ENCODE measurements around the gene B3GNT2. TPM values are rescaled to one million over a fixed set of nuclear protein-coding genes. Genes with fewer than 3 reads are reported as not detected.

B3GNT2 gene
- total RNA-seq, 1 donor from 2014 or later, result 38.0 TPM

DNA sequence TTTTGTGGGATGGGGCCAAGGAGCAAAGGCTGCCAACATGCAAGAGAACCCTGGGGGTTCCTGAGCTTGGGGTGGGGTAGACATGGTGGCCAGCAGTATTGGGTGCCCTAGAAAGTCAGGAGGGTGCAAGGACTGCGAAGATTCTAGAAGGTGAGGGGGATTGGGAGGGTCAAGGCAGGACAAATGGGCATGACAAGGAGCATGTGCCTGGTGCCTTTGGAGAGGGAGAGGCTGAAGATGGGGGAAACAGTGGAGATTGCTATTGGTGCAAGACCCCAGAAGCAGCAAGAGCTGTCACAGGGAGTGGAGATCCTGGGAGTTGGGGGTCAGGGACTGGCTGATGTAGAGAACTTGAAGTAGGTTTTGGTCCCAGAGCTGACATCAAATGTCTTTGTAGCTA lies 7.5 kb downstream of the B3GNT2 start:
- H3K4me3 ChIP-seq, result no peak overlapping the region
- intact Hi-C loops (cut with DNase I), result no loop called here
- H3K4me1 ChIP-seq, result peaks cover 80% of the 10 kb centered on the region
- no peaks in the 10 kb centered on the region for H3K27me3 ChIP-seq (ENCODE audit: low read depth)
- H3K9me3 ChIP-seq, result no peaks in the 10 kb centered on the region
- TF ChIP-seq, protein P1, sequence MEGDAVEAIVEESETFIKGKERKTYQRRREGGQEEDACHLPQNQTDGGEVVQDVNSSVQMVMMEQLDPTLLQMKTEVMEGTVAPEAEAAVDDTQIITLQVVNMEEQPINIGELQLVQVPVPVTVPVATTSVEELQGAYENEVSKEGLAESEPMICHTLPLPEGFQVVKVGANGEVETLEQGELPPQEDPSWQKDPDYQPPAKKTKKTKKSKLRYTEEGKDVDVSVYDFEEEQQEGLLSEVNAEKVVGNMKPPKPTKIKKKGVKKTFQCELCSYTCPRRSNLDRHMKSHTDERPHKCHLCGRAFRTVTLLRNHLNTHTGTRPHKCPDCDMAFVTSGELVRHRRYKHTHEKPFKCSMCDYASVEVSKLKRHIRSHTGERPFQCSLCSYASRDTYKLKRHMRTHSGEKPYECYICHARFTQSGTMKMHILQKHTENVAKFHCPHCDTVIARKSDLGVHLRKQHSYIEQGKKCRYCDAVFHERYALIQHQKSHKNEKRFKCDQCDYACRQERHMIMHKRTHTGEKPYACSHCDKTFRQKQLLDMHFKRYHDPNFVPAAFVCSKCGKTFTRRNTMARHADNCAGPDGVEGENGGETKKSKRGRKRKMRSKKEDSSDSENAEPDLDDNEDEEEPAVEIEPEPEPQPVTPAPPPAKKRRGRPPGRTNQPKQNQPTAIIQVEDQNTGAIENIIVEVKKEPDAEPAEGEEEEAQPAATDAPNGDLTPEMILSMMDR (IDR thresholded peaks at IDR 0.05), result no peak
- ATAC-seq (no peak), DNase-seq (no peak)
- no peaks in the 10 kb centered on the region for H3K36me3 ChIP-seq
- H3K27ac ChIP-seq, result no peak overlapping the region

DNA sequence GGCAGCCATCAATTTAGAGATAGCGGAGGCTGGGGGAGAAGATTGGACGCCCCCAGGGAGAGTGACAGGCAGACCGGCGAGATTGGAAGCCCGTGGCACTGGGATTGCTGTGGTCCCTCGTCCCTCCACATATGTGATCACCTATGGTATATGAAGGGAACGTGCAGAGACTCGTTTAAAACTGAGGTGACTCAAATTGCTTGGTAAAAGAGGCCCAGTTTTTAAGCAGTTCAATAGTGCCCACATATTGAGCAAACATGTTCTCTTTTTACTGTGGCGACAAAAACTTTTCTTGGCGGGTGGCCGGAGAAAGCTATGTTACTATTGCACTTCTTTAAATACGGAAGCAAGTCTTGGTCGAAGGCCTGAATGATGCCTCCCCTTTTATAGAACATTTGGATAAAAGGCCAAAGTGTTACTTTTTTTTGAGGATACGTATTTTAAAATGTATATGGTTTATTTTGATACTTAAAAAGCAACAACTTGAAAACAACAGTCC lies 9.1 kb downstream of the B3GNT2 start:
- DNase-seq (no peak), ATAC-seq (no peak)
- H3K27me3 ChIP-seq (ENCODE audit: low read depth), result no peaks in the 10 kb centered on the region
- intact Hi-C loops (cut with DNase I), result no loop called here
- TF ChIP-seq, protein P1 (IDR thresholded peaks at IDR 0.05), result no peak
- no peaks in the 10 kb centered on the region for H3K9me3 ChIP-seq
- H3K4me1 ChIP-seq, result peaks cover 80% of the 10 kb centered on the region
- H3K4me3 ChIP-seq, result no peak overlapping the region
- no peak overlapping the region for H3K27ac ChIP-seq
- no peaks in the 10 kb centered on the region for H3K36me3 ChIP-seq

DNA sequence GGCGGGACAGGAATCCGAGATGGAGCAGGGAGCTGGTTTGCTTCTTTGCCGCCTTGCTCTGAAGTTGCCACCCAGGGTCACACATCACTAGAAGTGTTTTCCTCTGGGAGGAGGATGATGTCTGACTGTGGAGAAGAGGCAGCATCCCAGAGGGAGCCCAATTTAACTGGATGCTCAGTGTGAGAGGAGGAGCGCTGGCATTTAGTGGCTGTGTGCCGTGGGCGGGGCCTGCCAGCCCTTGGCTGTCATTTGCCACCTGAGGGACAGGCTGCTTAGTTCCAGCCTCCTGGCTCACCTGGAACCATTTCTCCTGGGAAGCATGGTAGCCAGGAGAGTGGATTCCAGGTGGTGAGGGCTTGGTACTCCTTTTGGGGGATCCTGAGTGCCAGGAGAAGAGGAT lies 9.6 kb downstream of the B3GNT2 start:
- Histone ChIP-seq H3K9me3 (no peaks in the 10 kb centered on the region), H3K36me3 (no peaks in the 10 kb centered on the region), H3K4me3 (no peak overlapping the region), H3K27me3 (ENCODE audit: low read depth) (no peaks in the 10 kb centered on the region), H3K4me1 (peaks cover 74% of the 10 kb centered on the region), H3K27ac (no peak overlapping the region)
- TF ChIP-seq, protein P1 (IDR thresholded peaks at IDR 0.05), result no peak
- intact Hi-C loops (cut with DNase I), result no loop called here
- ATAC-seq (no peak), DNase-seq (no peak)

DNA sequence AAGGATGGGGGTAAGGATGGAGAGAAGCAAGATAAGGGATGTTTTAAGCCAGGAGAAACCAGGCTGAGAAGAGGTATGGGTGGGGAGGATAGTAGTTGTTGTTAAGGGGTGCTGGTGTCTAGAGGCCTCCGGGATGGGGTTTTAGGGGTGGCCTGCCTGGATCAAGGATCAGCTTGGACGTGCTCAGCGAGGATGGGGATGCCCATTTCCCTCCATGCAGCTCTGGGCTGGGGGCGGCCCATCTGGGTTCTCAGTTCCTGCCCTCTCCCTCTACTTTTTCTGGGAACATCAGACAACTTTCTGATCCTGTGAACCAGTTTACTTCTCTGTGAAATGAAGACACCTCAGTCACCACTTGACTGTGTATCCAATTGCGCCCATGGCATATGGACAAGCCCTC lies 10.1 kb downstream of the B3GNT2 start:
- no peak overlapping the region for H3K27ac ChIP-seq
- no peaks in the 10 kb centered on the region for H3K9me3 ChIP-seq
- H3K4me3 ChIP-seq, result no peak overlapping the region
- no peaks in the 10 kb centered on the region for H3K36me3 ChIP-seq
- H3K27me3 ChIP-seq (ENCODE audit: low read depth), result no peaks in the 10 kb centered on the region
- intact Hi-C loops (cut with DNase I), result no loop called here
- ATAC-seq (no peak), DNase-seq (no peak)
- peaks cover 70% of the 10 kb centered on the region for H3K4me1 ChIP-seq
- TF ChIP-seq, protein P1 (IDR thresholded peaks at IDR 0.05), result no peak

DNA sequence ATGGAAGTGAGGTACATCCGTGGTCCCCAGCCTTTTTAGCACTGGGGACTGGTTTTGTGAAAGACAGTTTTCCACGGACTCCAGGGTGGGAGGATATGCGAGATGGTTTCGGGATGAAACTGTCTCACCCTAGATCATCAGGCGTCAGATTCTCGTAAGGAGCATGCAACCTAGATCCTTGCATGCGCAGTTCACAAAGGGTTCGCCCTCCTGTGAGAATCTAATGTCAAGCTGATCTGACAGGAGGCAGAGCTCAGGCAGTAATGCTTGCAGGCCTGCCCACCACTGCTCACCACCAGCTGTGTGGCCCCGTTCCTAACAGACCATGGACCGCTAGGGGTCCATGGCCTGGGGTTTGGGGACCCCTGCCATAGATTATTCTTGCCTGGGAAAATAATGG lies 11.6 kb downstream of the B3GNT2 start:
- Histone ChIP-seq H3K36me3 (no peaks in the 10 kb centered on the region), H3K4me1 (peaks cover 55% of the 10 kb centered on the region), H3K27ac (no peak overlapping the region), H3K9me3 (peaks cover 3% of the 10 kb centered on the region), H3K27me3 (ENCODE audit: low read depth) (no peaks in the 10 kb centered on the region), H3K4me3 (no peak overlapping the region)
- intact Hi-C loops (cut with DNase I), result no loop called here
- TF ChIP-seq, protein P1 (IDR thresholded peaks at IDR 0.05), result no peak
- DNase-seq (no peak), ATAC-seq (no peak)
